Activated effector memory CD4-positive, alpha-beta T cell treated with anti-CD3 and anti-CD28 coated beads, Interleukin-2, amount 50 U/mL, for 16 hours (primary cell): ENCODE data around the gene PHKA2.
"Not testable (repeated sequence)": the region's sequence is repeated elsewhere in the genome, so short reads cannot be mapped to it uniquely, and the experiment has no call there.

Source experiments
- DNase-seq: peaks from one replicate; pipeline ENCODE4 v3.0.0-alpha.2; 2020

The PHKA2 gene, protein sequence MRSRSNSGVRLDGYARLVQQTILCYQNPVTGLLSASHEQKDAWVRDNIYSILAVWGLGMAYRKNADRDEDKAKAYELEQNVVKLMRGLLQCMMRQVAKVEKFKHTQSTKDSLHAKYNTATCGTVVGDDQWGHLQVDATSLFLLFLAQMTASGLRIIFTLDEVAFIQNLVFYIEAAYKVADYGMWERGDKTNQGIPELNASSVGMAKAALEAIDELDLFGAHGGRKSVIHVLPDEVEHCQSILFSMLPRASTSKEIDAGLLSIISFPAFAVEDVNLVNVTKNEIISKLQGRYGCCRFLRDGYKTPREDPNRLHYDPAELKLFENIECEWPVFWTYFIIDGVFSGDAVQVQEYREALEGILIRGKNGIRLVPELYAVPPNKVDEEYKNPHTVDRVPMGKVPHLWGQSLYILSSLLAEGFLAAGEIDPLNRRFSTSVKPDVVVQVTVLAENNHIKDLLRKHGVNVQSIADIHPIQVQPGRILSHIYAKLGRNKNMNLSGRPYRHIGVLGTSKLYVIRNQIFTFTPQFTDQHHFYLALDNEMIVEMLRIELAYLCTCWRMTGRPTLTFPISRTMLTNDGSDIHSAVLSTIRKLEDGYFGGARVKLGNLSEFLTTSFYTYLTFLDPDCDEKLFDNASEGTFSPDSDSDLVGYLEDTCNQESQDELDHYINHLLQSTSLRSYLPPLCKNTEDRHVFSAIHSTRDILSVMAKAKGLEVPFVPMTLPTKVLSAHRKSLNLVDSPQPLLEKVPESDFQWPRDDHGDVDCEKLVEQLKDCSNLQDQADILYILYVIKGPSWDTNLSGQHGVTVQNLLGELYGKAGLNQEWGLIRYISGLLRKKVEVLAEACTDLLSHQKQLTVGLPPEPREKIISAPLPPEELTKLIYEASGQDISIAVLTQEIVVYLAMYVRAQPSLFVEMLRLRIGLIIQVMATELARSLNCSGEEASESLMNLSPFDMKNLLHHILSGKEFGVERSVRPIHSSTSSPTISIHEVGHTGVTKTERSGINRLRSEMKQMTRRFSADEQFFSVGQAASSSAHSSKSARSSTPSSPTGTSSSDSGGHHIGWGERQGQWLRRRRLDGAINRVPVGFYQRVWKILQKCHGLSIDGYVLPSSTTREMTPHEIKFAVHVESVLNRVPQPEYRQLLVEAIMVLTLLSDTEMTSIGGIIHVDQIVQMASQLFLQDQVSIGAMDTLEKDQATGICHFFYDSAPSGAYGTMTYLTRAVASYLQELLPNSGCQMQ

GRCh38 chrX:18983666-18984380, at the start of gene PHKA2:
PHKA2 (minus strand) TSS chrX:18984114; CDS start chrX:18983932, 182 bp downstream.
- peak; percentile 84 for DNase-seq

DNA sequence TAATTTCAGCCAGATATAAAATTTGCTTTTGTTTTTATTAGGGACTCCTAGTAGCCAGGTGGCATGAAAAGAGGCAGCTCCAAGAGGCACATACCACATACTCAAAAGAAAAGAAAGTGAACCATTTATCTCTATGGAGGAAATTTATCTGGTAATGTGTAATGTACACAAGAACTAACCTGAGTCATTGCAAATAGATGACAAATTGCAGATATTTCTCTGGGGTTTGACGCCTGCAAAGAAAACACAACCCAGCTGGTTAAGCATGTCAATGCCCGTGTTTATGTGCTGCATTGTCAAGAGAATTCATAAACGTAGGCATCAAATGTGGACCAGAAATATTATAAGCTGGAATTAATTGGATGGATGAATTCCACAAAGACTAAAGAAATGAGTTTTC, 46.9 kb upstream of the PHKA2 start:
- DNase-seq: no peak

DNA sequence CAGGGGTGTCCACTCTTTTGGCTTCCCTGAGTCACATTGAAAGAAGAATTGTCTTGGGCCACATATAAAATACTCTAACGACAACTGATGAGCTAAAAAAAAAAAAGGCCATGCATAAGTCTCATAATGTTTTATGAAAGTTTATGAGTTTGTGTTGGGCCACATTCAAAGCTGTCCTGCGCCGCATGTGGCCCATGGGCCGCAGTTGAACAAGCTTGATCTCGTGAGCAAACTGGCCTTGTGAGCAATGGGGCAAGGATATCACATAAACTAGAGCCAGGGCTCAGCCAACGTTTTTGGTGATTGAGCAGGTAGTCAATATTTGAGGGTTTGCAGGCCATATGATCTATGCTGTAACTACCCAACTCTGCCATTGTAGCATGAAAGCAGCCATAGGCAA, 44.6 kb upstream of the PHKA2 start:
- DNase-seq: no peak

DNA sequence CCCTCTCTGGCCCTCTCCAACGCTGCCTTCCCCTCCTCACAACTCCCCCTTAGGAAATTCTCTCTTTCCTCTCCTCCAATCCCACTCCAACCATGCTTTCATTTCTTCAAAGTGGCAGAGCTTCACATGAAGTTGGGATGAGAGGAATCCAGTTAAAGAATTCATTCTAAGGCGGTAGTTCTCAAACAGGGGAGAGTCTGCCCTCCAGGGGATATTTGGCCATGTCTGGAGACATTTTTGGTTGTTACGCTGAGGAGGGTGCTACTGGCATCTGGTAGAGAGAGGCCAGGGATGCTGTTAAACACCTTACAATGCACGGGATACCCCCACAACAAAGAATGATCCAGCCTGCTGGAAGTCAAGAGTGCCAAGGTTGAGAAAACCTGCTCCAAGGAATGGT, 40.5 kb upstream of the PHKA2 start:
- no peak for DNase-seq

GRCh38 chrX:19019996-19020395, 36.1 kb upstream of the PHKA2 start:
- DNase-seq: no peak

DNA sequence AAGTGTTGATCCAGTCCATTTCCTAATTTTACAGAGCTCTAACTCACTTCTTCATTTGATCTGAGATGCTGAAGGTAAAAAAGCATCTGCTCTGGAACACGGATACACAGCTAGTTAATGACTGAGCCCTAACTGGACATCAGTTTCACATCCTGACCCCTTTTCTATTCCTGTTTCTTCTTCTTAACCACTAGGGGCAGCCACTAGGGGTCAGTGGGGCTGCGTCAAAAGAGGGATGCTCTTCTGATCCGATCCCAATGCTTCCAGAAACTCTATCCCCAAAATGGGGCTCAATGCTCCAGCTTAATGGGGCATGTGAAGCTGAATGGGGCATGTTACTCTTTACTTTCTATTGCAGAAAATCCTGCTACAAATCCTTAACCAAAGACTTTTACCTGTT, 33.4 kb upstream of the PHKA2 start:
- no peak for DNase-seq

GRCh38 chrX:19016614-19017013, 32.7 kb upstream of the PHKA2 start:
- DNase-seq: not testable (repeated sequence)

GRCh38 chrX:19007868-19008267, 24.0 kb upstream of the PHKA2 start:
- no peak for DNase-seq

DNA sequence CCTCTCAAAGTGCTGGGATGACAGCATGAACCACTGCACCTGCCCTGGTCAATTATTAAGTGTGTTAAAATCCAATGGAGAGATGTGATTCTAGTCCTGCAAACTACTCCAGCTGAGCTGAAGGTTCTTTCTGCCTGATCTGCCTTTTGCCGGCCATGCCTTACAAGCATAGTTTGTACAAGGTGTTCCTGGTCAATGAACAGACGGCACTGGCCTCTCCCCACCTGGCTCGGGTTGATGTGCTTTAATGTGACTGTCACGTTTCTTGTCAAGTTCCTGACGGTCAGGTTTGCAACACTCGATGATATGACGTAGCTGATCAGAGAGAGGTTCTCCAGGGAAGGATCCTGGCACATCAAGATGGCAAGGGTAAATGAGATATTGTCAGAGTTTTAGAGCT, 23.1 kb upstream of the PHKA2 start:
- DNase-seq: no peak

DNA sequence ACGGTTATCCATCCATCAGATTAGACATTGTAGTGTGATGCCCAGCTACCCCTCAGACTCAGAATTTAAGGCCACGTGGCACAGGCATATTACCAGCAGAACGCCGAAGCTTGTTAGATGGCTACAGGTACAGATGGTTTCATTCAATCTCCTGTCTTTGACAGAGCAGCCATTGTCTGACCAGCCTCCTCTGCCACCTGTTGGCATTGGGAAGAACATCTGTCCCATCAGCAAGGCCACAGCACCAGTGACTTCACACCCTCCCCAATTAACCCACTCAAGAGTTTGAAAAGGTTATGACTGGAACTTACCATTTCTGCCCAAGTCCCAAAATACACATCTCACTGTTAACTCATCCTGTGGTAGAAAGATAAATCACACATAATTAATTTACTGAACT, 22.0 kb upstream of the PHKA2 start:
- no peak for DNase-seq

DNA sequence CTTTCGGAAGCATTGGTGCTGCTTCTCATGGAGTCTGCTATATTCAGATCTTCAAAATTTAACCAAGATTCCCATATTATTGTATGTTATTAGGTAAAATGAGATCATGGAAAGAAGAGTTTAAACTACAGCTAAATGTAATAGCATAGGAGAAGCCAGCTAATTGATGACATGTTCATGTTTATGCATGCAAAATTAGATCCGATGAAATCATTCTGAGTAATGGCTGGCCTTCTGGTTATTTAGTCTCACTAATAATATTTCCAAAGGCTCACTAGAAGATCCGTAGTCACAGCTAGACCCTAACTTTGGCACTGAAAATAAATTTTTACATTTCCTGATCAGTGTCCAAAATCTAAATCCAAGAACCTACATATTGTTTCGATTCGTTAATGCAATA, 19.8 kb upstream of the PHKA2 start:
- DNase-seq: no peak

DNA sequence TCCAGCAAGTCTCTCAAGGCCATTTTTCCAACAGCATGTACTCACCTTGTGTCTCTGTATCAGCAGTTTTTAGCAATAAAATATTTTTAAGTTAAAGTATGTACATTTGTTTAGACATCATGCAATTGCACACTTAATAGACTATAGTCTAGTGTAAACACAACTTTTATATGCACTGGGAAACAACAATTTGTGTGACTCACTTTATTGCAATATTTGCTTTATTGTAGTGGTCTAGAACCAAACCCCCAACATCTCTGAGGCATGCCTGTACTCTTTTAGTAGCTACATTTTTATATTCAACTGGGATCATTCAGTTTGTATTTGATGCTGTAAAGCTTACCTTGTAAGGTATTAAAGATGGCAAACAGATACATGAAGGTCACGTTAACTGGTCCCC, 14.7 kb upstream of the PHKA2 start:
- no peak for DNase-seq

GRCh38 chrX:18997916-18998315, 14.0 kb upstream of the PHKA2 start:
- DNase-seq: no peak

DNA sequence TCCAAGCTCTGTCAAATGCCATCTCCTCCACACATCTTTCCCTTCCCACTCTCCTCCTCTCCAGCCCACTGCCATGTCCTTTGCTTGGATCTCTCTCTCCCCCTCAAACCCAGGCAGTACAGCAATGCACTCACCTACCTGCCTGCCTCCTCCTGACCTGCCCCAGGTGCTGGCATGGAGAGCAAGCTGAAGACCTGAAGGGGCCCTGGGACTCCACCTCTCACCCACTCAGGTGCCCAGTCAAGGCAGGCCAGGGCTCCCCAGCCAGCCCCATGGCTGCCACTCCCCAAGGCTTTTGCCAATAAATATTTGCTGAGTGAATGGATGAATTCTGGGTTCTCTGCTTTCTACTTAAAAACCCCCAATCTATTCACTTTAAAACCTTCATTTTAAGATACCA, 12.6 kb upstream of the PHKA2 start:
- DNase-seq: no peak

DNA sequence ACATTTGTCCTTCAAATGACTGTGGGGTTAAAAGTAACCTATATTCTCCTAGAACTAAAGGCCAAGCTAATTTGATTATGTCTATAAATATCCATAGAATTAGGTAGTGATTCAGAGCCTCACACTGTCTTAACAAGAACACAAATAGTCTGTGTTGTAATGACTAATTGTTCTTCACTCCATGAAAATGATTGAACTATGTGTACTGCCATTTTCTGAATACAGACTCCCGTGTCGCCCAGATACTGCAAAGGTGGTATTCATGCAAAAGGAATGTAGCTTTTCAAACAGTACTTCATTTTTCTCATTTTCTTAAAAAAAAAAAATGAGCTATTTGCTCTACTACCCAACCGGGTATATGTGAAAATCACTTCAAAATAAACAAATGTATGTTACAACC, 11.3 kb upstream of the PHKA2 start:
- no peak for DNase-seq

GRCh38 chrX:18994713-18995112, 10.8 kb upstream of the PHKA2 start:
- DNase-seq: no peak

- DNase-seq: no peak
Measured at GRCh38 chrX:18992829-18993228, 8.9 kb upstream of the PHKA2 start.

GRCh38 chrX:18985186-18985435, 1.2 kb upstream of the PHKA2 start:
- no peak for DNase-seq

GRCh38 chrX:18984381-18985185, 669 bp upstream of the PHKA2 start:
- peak; percentile 93 for DNase-seq

DNA sequence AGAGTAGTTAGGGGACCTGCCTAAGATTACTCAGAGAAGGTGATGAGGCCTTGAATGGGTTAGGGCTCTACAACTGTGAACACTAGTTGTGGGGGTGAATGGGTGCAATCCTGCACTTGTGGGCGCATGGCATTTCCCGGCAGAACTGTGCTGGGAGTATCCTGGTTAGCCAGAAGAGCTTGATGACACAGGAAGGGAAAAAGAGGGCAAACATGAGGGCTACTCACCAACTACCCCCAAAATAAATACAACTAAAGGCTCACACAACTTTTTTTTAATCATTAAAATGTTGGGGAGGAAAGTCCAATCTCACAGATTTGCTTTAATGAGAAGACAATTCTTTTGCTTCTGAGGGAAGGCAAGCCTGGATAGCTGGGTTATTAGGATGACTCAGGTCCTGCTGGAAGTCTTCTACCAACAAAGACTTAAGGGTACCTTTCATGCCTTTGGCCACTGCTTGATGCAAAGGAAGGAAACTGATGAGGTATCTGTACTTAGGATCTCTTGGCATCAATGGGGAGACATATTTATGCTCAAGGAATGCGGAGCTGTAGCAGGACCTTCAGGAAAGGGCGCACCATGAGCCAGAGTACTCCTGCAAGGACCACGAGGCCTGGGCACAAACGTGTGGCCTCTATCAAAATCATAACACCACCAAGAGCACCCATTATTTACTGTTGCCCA, 2.6 kb downstream of the PHKA2 start:
- no peak for DNase-seq

DNA sequence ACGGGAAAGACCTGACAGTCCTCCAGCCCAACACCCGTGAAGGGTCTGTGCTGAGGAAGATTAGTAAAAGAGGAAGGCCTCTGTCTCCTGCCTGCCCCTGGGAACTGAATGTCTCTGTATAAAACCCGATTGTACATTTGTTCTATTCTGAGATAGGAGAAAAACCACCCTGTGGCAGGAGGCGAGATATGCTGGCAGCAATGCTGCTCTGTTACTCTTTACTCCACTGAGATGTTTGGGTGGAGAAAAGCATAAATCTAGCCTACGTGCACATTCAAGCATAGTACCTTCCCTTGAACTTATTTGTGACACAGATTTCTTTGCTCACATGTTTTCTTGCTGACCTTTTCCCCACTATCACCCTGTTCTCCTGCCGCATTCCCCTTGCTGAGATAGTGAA, 3.7 kb downstream of the PHKA2 start:
- DNase-seq: not testable (repeated sequence)

- no peak for DNase-seq
Measured at GRCh38 chrX:18974993-18975392, 8.9 kb downstream of the PHKA2 start.
